ENCODE results near the gene PRR19.

GRCh38 chr19:42294471-42295137 lies 7.3 kb upstream of the PRR19 start:
- TF ChIP-seq CTCF (conservative IDR thresholded peaks at IDR 0.05; ENCODE audit: low read length): no peak
- TF ChIP-seq EZH2phosphoT487 (IDR thresholded peaks at IDR 0.05; ENCODE audit: borderline replicate concordance): no peak
